Duodenal mucosa (tissue), 2 donors: Measurements from ENCODE around the gene GPD1L.
"Not testable (repeated sequence)": the region's sequence is repeated elsewhere in the genome, so short reads cannot be mapped to it uniquely, and the experiment has no call there.

Source experiments
- H3K27ac ChIP-seq: one replicate; pipeline ENCODE4 v1.7.0; 2013; ENCODE audit warnings: low read depth, low read length
- H3K27me3 ChIP-seq, 2 donors: one replicate each; pipeline ENCODE4 v1.7.0; 2013; ENCODE audit warnings: low read length in 2 of 2, control low read depth in 1 of 2; ENCODE audit not compliant: insufficient read depth in 2 of 2, control insufficient read depth in 1 of 2
- H3K36me3 ChIP-seq, 2 donors: one replicate each; pipeline ENCODE4 v1.7.0; 2013; ENCODE audit warnings: low read length in 2 of 2, control low read depth in 1 of 2; ENCODE audit not compliant: insufficient read depth in 2 of 2, control insufficient read depth in 1 of 2
- H3K4me1 ChIP-seq, 2 donors: one replicate each; pipeline ENCODE4 v1.7.0; 2013; ENCODE audit warnings: low read length in 2 of 2, control low read depth in 1 of 2; ENCODE audit not compliant: insufficient read depth in 2 of 2, control insufficient read depth in 1 of 2
- H3K4me3 ChIP-seq, 2 donors: one replicate each; pipeline ENCODE4 v1.7.0; 2013; ENCODE audit warnings: low read length in 2 of 2, low read depth in 1 of 2
- H3K9ac ChIP-seq, 2 donors: one replicate each; pipeline ENCODE4 v1.7.0; 2013; ENCODE audit warnings: low read length in 2 of 2, low read depth in 1 of 2
- H3K9me3 ChIP-seq, 2 donors: one replicate each; pipeline ENCODE4 v1.7.0; 2013; ENCODE audit warnings: low read length in 2 of 2, control low read depth in 1 of 2; ENCODE audit not compliant: control insufficient read depth in 1 of 2

The GPD1L gene

GRCh38 chr3:32106132-32106928 is at the start of gene GPD1L:
GPD1L (plus strand) TSS chr3:32106620; CDS start chr3:32106712, 92 bp downstream.
- no peaks in the 10 kb centered on the region for H3K36me3 ChIP-seq
- H3K9me3 ChIP-seq: peaks cover 10 to 11% of the 10 kb centered on the region in 2 donors
- peak within 1 kb of the TSS; percentile 90 to 91 for H3K4me3 ChIP-seq
- H3K9ac ChIP-seq: peak within 1 kb of the TSS; percentile 65 to 79
- H3K4me1 ChIP-seq: peaks cover 15 to 26% of the 10 kb centered on the region in 2 donors
- H3K27me3 ChIP-seq: no peaks in the 10 kb centered on the region
- peak within 1 kb of the TSS; percentile 26 for H3K27ac ChIP-seq

DNA sequence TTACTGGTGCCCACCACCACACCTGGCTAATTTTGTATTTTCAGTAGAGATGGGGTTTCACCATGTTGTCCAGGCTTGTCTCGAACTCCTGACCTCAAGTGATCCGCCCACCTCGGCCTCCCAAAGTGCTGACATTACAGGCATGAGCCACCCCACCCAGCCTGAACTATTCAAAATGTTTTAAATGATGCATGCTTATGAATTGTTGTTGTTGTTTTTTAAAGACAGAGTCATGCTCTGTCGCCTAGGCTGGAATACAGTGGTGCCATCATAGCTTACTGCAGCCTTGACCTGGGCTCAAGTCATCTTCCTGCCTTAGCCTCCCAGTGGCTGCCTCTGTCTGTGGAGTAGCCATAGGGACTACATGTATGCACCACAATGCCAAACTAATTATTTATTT is 48.0 kb upstream of the GPD1L start:
- H3K36me3 ChIP-seq, H3K9me3 ChIP-seq, H3K4me3 ChIP-seq, H3K9ac ChIP-seq, H3K27ac ChIP-seq, H3K27me3 ChIP-seq, H3K4me1 ChIP-seq: not testable (repeated sequence)

DNA sequence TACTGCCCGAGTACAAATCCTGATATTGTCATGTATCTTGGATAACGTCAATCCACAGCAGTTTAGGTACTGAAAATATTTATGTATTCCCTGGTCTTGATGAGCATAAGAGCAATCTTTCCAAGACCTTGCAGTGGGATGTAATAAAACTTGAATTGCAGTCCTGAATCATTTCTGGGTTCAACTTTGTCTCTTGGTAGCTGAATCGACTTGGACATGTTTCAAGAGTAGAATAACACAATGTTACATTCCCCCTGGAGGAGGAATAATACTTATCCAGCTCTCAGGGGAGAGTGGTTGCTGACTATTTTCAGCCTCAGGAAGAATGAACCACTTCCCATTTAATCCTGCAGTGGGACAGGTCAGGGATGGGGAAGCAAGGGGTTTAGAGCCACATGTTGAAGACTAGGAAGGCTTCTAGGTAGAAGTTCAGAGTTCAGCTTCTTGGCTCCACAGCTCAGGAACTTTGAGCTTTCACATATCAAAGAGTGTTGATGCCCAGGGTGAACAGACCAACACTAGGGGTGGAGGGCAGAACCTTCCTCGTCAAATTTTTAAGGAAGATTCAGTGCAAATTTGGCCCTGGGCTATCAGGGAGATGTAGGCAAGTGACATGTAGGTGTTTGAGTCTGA is 43.4 kb upstream of the GPD1L start:
- Histone ChIP-seq H3K9ac (no peak overlapping the region), H3K9me3 (no peaks in the 10 kb centered on the region), H3K4me1 (no peaks in the 10 kb centered on the region), H3K4me3 (no peak overlapping the region), H3K27me3 (no peaks in the 10 kb centered on the region), H3K36me3 (no peaks in the 10 kb centered on the region), H3K27ac (no peak overlapping the region)

DNA sequence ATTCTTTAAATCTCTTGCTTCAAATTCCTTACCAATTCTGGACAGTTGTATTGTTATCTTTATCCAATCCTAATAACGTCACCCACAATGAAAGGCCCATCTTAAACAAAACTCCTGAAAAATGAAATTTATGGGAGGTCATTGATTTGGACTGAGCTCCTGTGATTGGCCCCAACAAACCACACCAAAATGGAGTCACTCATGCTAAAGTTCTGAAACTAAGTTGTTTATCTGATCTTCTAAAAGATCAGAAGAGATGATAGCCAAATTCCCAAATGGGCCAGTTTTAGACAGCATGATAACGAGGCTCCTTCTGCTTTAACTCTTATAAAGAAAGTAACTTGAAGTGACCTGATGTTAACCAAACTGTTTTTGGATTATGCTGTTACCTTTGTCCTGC is 39.7 kb upstream of the GPD1L start:
- H3K36me3 ChIP-seq: no peaks in the 10 kb centered on the region
- H3K9me3 ChIP-seq: no peaks in the 10 kb centered on the region
- no peaks in the 10 kb centered on the region for H3K4me1 ChIP-seq
- no peaks in the 10 kb centered on the region for H3K27me3 ChIP-seq
- H3K4me3 ChIP-seq: no peak overlapping the region
- no peak overlapping the region for H3K9ac ChIP-seq
- H3K27ac ChIP-seq: no peak overlapping the region

GRCh38 chr3:32074194-32074593 is 32.2 kb upstream of the GPD1L start:
- H3K9me3 ChIP-seq, H3K36me3 ChIP-seq, H3K27me3 ChIP-seq, H3K9ac ChIP-seq, H3K27ac ChIP-seq, H3K4me3 ChIP-seq: not testable (repeated sequence)
- peaks cover 0 to 14% of the 10 kb centered on the region in 2 donors for H3K4me1 ChIP-seq

GRCh38 chr3:32076566-32076965 is 29.9 kb upstream of the GPD1L start:
- H3K36me3 ChIP-seq: no peaks in the 10 kb centered on the region
- H3K27me3 ChIP-seq: no peaks in the 10 kb centered on the region
- no peak overlapping the region for H3K27ac ChIP-seq
- peak overlapping the region in 1 of 2 donors; percentile 73 for H3K4me3 ChIP-seq
- peaks cover 0 to 14% of the 10 kb centered on the region in 2 donors for H3K4me1 ChIP-seq
- H3K9me3 ChIP-seq: no peaks in the 10 kb centered on the region
- H3K9ac ChIP-seq: peak overlapping the region in 1 of 2 donors; percentile 59

DNA sequence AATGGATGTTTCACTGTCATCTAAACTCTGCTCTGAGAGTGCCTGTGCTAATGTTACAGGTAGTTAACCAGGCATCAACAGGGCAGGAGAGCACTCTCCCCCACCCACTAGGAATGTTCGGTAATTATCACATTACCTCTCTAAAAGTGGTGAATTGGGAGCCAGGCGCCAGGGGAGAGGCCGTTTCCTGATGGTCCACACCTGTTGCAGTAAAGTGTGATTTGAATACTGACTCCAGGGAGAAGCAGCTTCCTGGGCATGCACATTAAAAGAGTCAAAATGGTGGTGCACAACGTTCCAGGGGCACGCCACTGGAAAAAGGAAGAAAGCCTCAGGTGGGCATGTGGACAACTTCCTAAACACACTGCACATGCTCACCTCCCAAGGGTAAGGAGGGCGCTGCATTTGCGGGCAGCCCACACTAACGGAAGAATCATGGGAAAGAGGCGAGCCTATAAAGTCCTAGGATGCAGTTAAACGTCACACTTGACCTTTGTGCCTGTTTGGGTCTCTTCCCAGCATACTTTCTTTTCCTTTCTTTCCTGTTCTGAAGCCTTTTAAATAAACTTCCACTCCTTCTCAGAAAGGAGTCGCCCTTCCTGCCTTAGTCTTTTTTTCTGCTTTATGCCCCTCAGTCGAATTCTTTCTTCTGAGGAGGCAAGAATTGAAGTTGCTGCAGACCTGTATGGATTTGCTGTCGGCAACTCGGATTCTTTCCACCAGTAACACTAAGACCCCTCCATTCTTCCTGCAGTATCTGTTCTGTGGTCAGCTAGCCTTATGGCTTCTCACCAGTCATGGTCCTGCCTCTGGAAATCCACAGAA is 28.9 kb upstream of the GPD1L start:
- H3K27ac ChIP-seq: peak overlapping the region; percentile 28
- H3K4me1 ChIP-seq: peaks cover 8 to 14% of the 10 kb centered on the region in 2 donors
- H3K9me3 ChIP-seq: no peaks in the 10 kb centered on the region
- peak overlapping the region; percentile 55 to 73 for H3K4me3 ChIP-seq
- H3K36me3 ChIP-seq: no peaks in the 10 kb centered on the region
- no peaks in the 10 kb centered on the region for H3K27me3 ChIP-seq
- peak overlapping the region; percentile 48 to 59 for H3K9ac ChIP-seq

DNA sequence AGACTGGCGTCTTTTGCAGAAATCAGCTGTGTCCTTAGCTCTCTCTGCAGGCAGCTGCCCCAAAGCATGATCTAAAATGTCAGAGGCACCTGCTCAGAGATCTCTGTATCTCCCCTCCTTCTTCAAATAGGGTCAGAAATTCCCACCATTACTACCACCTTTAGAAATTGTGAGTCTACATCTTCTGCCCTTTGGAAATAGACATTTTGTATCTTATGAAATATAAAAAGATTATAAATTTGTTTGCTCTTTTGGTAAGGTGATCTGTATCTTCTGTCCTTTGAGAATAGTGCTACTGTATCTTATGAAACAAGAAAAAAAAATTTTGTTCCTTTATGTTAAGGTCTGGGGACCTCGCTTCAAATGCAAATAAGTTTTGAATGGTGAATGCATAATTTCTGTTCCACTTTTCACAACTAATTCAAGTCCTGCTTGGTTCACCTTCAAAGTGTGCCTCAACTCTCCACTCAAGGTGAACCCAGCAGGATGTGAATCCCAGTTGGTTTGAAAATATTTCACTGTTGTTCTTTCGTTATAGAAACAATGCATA is 28.3 kb upstream of the GPD1L start:
- Histone ChIP-seq H3K36me3 (no peaks in the 10 kb centered on the region), H3K9ac (peak overlapping the region; percentile 48 to 57), H3K27ac (no peak overlapping the region), H3K27me3 (no peaks in the 10 kb centered on the region), H3K4me1 (peaks cover 14 to 16% of the 10 kb centered on the region in 2 donors), H3K4me3 (peak overlapping the region; percentile 55 to 73), H3K9me3 (no peaks in the 10 kb centered on the region)

GRCh38 chr3:32078864-32079263 is 27.6 kb upstream of the GPD1L start:
- H3K27ac ChIP-seq: no peak overlapping the region
- peaks cover 18 to 19% of the 10 kb centered on the region in 2 donors for H3K4me1 ChIP-seq
- H3K27me3 ChIP-seq: no peaks in the 10 kb centered on the region
- H3K9ac ChIP-seq: no peak overlapping the region
- no peaks in the 10 kb centered on the region for H3K36me3 ChIP-seq
- H3K4me3 ChIP-seq: no peak overlapping the region
- H3K9me3 ChIP-seq: no peaks in the 10 kb centered on the region
